Stimulated activated CD8-positive, alpha-beta memory T cell treated with anti-CD3 and anti-CD28 coated beads, Interleukin-12 subunit alpha, Interleukin-12 subunit beta, amount 100 ng/mL, for 4 hours (primary cell): Measurements from ENCODE around the gene RNASEL.
"Not testable (repeated sequence)": the region's sequence is repeated elsewhere in the genome, so short reads cannot be mapped to it uniquely, and the experiment has no call there.

Experiments used
- DNase-seq: peaks from one replicate; pipeline ENCODE4 v3.0.0-alpha.2; 2020; ENCODE audit warnings: low read depth

The RNASEL gene

DNA sequence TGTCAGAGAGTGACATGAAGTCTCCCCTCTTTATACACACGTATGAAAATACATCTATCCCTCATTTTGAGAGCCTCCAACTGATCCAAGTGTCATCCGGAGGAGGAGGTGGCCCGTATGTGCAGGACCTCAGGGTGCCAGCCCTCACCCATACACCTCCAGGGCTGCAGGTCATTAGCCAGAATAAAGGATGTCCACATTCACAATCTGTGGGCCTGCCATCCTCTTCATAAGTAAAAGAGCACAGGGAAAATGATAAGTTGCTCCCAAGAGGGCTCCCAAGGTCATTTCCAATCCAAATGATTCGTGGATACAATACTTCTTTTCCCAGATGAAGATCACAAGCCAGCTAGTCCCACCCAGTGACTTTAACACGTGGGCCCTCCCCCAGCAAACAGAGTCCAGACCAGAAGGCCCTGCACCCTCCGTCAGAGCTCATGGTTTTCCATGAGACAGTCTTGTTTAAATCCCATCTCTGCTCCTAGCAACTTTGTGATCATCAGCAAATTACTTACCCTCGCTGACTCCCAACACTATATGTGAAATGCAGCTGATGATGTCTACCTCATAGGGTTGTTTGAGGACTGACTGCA, 28.6 kb downstream of the RNASEL start:
- DNase-seq: no peak

DNA sequence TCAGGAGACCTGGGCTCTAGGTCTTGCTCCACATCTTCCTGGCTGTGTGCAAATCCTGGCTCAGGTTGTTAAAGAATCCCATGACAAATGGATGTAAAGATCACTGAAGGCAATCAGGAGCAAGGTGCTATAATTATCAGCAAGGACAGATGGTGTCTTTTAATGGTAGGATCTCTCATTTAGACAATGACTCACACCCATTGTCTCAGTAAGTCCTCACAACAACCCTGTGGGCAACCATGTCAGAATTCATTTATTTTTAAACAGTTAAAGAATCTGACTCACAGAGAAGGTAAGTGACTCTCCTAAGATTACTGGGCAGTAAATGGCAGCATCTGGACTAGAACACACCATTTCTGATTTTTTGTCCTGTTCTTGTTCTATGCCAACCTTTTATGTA, 32.8 kb downstream of the RNASEL start:
- DNase-seq: no peak

DNA sequence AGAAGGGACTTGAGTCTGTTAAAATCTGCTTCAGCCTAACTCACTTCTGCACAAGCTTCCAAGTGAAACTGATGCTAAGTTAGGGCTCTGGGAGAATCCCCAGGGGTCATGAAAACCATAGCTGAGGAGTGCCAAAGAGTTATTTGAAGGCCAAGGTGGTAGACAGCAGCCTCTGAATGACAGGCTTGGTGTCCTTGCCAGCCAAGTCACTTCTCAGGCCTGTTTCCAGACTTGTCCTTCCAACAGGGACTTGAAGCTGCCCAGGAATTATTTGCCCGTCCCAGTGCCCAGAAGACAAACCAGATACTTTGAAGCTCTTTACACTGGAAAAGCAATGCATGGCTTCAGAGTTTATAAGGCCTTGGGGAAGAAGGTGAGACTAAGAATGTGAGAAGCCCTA, 33.6 kb downstream of the RNASEL start:
- DNase-seq: no peak

DNA sequence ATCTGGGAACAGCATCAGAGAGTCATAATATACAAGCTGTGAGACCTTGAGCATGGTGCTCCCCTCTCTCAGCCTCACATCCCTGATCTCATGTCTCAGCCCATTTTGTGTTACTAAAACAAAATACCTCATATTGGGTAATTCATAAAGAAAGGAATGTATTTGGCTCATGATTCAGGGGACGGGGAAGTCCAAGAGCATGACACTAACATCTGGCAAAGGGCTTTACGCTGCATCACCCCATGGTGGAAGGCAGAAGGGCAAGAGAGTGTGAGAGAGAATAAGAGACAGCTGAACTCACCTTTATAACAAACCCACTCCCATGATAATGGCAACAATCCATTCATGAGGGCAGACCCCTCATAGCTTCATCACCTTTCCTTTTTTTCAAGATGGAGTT, 36.5 kb downstream of the RNASEL start:
- DNase-seq: no peak

DNA sequence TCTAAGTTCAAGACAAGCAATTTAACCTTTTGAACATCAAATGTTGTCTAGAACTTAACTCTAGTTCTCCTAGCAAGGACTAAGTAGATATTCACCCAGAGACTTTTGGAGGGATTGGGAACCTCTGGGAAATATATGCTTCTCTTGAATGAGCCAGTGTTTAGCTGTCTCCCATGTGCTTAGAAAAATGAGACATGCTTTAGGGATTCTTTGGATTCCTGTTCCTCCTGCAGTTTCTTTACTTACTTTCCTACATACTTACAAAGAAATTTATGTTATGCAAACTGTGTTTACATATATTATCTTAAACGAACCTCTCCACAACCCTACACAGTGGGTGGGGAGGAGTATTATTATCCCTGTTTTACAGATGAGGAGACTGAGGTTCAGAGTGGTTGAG, 39.2 kb downstream of the RNASEL start:
- no peak for DNase-seq

DNA sequence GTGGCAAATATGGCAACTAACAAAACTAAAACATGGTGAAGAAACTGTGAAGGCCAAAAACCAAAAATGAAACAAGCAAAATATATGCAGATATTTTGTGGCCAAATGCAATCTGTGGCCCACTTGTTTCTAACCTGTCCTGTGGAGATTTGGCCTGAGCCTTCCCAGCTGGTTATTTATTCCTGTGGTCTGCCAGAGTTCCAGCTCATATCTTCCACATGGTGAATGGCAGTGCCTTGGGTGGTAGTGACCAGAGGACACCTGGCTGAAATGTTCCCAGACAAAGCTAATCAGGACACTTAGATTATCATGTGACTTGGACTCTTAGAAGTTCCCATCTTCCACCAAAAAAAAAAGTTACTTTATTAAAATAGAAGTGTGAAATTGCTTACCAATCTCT, 39.7 kb downstream of the RNASEL start:
- DNase-seq: no peak

DNA sequence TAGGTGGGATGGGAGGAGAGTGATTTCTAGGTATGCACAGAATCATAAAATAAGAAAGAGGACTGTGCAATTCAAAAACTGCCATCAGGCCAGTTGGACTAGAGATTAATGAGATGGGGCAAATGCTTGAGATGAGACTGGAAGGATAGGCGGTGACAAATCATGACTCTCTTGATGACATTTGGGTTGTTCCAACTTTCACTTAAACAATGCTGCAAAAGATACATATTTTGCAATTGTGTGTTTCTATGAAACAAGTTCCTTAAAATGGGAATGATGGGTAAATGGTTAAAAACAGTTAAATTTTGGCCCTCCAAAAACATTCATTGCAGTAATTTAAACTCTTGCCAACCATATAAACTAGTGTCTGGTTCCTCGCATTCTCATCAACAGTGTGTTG, 55.2 kb downstream of the RNASEL start:
- no peak for DNase-seq

DNA sequence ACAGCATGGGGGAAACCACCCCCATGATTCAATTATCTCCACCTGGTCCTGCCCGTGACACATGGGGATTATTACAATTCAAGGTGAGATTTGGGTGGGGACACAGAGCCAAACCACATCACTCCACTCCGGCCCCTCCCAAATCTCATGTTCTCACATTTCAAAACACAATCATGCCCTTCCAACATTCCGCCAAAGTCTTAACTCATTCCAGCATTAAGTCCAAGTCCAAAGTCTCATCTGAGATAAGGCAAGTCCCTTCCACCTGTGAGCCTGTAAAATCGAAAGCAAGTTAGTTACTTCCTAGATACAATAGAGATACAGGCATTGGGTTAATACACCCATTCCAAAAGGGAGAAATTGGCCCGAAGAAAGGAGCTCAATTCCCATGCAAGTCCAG, 60.9 kb downstream of the RNASEL start:
- DNase-seq: not testable (repeated sequence)

DNA sequence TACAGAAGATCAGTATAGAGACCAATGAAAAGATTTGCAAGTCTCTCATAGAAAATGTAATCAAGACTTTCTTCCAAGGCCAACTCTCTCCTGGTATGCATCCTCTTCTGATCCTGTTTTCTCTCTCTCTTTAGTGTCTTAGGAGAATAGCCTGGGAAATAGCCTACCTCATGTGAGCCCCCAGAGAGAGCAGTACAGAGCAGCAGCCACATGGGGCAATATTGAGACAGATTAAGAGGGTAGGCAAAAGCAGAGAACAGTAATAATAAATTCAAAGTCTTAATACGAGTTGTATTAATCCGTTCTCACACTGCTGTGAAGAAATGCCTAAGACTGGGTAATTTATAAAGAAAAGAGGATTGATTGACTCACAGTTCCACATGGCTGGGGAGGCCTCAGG, 61.4 kb downstream of the RNASEL start:
- DNase-seq: no peak

DNA sequence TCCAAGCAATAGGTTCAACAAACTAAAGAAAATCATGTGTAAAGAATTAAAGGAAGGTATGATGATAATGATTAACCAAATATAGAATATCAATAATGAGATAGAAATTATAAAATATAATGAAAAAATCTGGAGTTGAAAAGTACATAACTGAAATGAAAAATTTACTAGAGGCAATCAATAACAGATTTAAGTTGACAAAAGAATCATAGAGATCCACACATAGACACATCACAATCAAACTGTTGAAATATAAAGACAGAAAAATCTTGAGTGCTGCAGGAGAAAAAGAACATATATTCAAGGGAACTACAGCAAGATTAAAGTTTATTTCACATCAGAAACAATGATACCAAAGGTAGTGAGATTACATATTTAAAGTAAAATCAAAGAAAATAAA, 63.7 kb downstream of the RNASEL start:
- DNase-seq: no peak
